Stimulated activated CD8-positive, alpha-beta memory T cell treated with anti-CD3 and anti-CD28 coated beads, Interleukin-15, amount 100 ng/mL, for 4 hours (primary cell): ENCODE results near the gene MTMR12.
"Not testable (repeated sequence)": the region's sequence is repeated elsewhere in the genome, so short reads cannot be mapped to it uniquely, and the experiment has no call there.

Experiments used
- DNase-seq, 2 donors: peaks; one replicate each; pipeline ENCODE4 v3.0.0-alpha.2; 2020; ENCODE audit warnings: low read depth in 2 of 2

Gene MTMR12

GRCh38 chr5:32323741-32324140, 11.0 kb upstream of the MTMR12 start:
- DNase-seq = no peak

GRCh38 chr5:32322882-32323281, 10.1 kb upstream of the MTMR12 start:
- DNase-seq = no peak

- DNase-seq = not testable (repeated sequence)
These were observed 9.0 kb upstream of the MTMR12 start for GRCh38 chr5:32321787-32322186.

- DNase-seq = no peak
These were observed 7.8 kb upstream of the MTMR12 start for GRCh38 chr5:32320576-32320975.

- DNase-seq = no peak
These were observed 7.3 kb upstream of the MTMR12 start for GRCh38 chr5:32319926-32320543.

- no peak for DNase-seq
These were observed 6.7 kb upstream of the MTMR12 start for GRCh38 chr5:32319392-32319791.

- no peak for DNase-seq
These were observed 4.3 kb upstream of the MTMR12 start for GRCh38 chr5:32317041-32317440.

- DNase-seq = no peak
These were observed 2.7 kb upstream of the MTMR12 start for GRCh38 chr5:32315221-32316014.

GRCh38 chr5:32314658-32315057, 1.9 kb upstream of the MTMR12 start:
- no peak for DNase-seq

- not testable (repeated sequence) for DNase-seq
These were observed 1.4 kb upstream of the MTMR12 start for GRCh38 chr5:32314152-32314488.

GRCh38 chr5:32312197-32312594, 543 bp downstream of the MTMR12 start:
- peak; percentile 11 to 19 for DNase-seq

GRCh38 chr5:32311404-32312196, 1.1 kb downstream of the MTMR12 start:
- no peak for DNase-seq

GRCh38 chr5:32309761-32310160, 3.0 kb downstream of the MTMR12 start:
- DNase-seq = no peak

GRCh38 chr5:32308946-32309345, 3.8 kb downstream of the MTMR12 start:
- DNase-seq = no peak

- DNase-seq = no peak
These were observed 5.0 kb downstream of the MTMR12 start for GRCh38 chr5:32307769-32308194.

GRCh38 chr5:32304622-32305021, 8.1 kb downstream of the MTMR12 start:
- DNase-seq = no peak

GRCh38 chr5:32303755-32304120, 9.0 kb downstream of the MTMR12 start:
- DNase-seq = no peak

GRCh38 chr5:32302835-32303754, 9.6 kb downstream of the MTMR12 start:
- no peak for DNase-seq

- no peak for DNase-seq
These were observed 10.8 kb downstream of the MTMR12 start for GRCh38 chr5:32301891-32302290.

GRCh38 chr5:32299059-32299677, 13.6 kb downstream of the MTMR12 start:
- DNase-seq = no peak

- no peak for DNase-seq
These were observed 14.7 kb downstream of the MTMR12 start for GRCh38 chr5:32298059-32298415.
